ENCODE data around the gene KLHL12. TPM values are rescaled to one million over a fixed set of nuclear protein-coding genes. Genes with fewer than 3 reads are reported as not detected.

KLHL12 gene
- total and polyA plus RNA-seq, 2 of the 8 experiments (the other 6 are each of a cell fraction or from before 2014, with no cell fraction given) = 27.2 to 33.3 TPM

DNA sequence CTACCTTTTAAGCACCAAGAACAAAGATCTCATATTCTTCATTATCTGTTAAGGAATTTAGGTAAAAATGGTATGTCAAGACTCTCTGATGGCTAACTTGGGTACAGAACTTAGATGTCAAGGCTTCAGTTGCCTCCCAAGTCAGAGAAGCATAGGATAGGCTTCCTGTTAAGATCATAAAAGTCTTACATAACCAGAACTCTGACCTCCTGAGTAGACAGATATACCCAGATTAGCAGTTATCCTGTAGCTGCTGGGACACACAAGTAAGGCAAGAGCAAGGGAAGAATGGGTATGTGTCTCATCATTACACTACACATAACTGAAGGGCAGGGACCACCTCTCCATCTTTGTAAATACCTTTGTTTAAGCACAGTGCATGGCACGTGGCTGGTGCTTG, 15.4 kb upstream of the KLHL12 start:
- H4K91ac ChIP-seq (replicated peaks; ENCODE audit: insufficient read length, low read length) = no peak overlapping the region
- H3K18ac ChIP-seq (ENCODE audit: extremely low read depth, low read length) = no peak overlapping the region
- no peak for FAIRE-seq
- no peak overlapping the region for H2BK15ac ChIP-seq (ENCODE audit: low read length)
- no peak overlapping the region for H2BK20ac ChIP-seq (ENCODE audit: low read length)
- H2BK120ac ChIP-seq (replicated peaks; ENCODE audit: low read depth, low read length) = no peak overlapping the region
- H2BK5ac ChIP-seq (ENCODE audit: low read depth, low read length) = no peak overlapping the region
- H3K79me2 ChIP-seq (ENCODE audit: control insufficient read depth in 1 of 2, insufficient read depth in 2 of 2, low read length in 2 of 2) = no peaks in the 10 kb centered on the region; a peak in 1 of 4 replicates
- ChIA-PET CTCF (ENCODE audit: partially characterized antibody) (interaction anchor here (1.6 to 1.8 kb wide), 2 partner anchors 11 to 26 kb away, joined by 3 to 7 read pairs; no protein-coding TSS in a partner anchor), POLR2A (ENCODE audit: partially characterized antibody) (interaction anchor here (1.1 kb wide), 1 partner anchor 15 kb away, joined by 3 read pairs; the partner anchor contains the start of gene KLHL12)
- H3K4ac ChIP-seq (replicated peaks; ENCODE audit: insufficient read length, low read depth, low read length) = no peak overlapping the region
- peaks cover 2 to 4% of the 10 kb centered on the region in 2 experiments for H4K20me1 ChIP-seq (replicated peaks in 1 of 2; ENCODE audit: control insufficient read depth in 1 of 2, insufficient read depth in 2 of 2, low read length in 2 of 2)
- H2BK12ac ChIP-seq (ENCODE audit: low read depth, low read length) = no peak overlapping the region
- peaks cover 18 to 61% (median 45%) of the 10 kb centered on the region in 4 experiments for H3K36me3 ChIP-seq (ENCODE audit: control insufficient read depth in 2 of 4, insufficient read depth in 4 of 4, low read length in 3 of 4)
- no peak overlapping the region for H3K4me3 ChIP-seq (ENCODE audit: extremely low read depth in 1 of 4, insufficient read depth in 2 of 4, low read depth in 3 of 4, low read length in 4 of 4)
- no peak overlapping the region for H3K4me2 ChIP-seq (ENCODE audit: insufficient read depth in 1 of 2, low read depth in 2 of 2, low read length in 2 of 2)
- H3K27me3 ChIP-seq (replicated peaks in 1 of 4; ENCODE audit: control insufficient read depth in 3 of 4, extremely low read depth in 1 of 4, insufficient read depth in 3 of 4, low read length in 3 of 4) = no peaks in the 10 kb centered on the region
- no peaks in the 10 kb centered on the region for H3K23me2 ChIP-seq (ENCODE audit: low read depth, low read length)
- H3K27ac ChIP-seq (ENCODE audit: low read depth, low read length) = no peak overlapping the region
- no peaks in the 10 kb centered on the region for H3K4me1 ChIP-seq (replicated peaks in 1 of 4; ENCODE audit: control insufficient read depth in 3 of 4, insufficient read depth in 4 of 4, low read length in 3 of 4)
- no peak overlapping the region for H3K14ac ChIP-seq (ENCODE audit: insufficient read length)
- WGBS, 2 experiments (ENCODE audit: extremely low coverage in 1 of 2, insufficient coverage in 1 of 2, insufficient read length in 1 of 2, insufficient replicate concordance in 2 of 2, low coverage in 1 of 2, low lambda C conversion rate in 2 of 2, missing lambda C conversion rate in 1 of 2) = 94% methylated on average over 1 of the region's 1 CpG; no CpG with 5 or more reads in 1 of the 2 experiments
- H3K56ac ChIP-seq (replicated peaks; ENCODE audit: insufficient read length, low read depth, low read length) = no peak overlapping the region
- no peak overlapping the region for H2AFZ ChIP-seq (ENCODE audit: low read length)
- no peak for DNase-seq (ENCODE audit: low read depth in 1 of 2, low spot score in 2 of 2)
- no peak overlapping the region for H3K23ac ChIP-seq (ENCODE audit: insufficient read length)
- no peak overlapping the region for H2AK5ac ChIP-seq (ENCODE audit: low read depth, low read length)
- no peak overlapping the region for H4K5ac ChIP-seq (ENCODE audit: insufficient read length, low read depth, low read length)
- no peak overlapping the region for H4K8ac ChIP-seq (ENCODE audit: extremely low read depth, insufficient read depth, low read length)
- H3K9me3 ChIP-seq (ENCODE audit: insufficient read depth in 2 of 2, low read depth in 1 of 2, low read length in 1 of 2) = no peaks in the 10 kb centered on the region
- no peak overlapping the region for H3K9ac ChIP-seq (replicated peaks in 1 of 4; ENCODE audit: extremely low read depth in 1 of 4, low read depth in 3 of 4, low read length in 3 of 4)
- no peaks in the 10 kb centered on the region for H3K79me1 ChIP-seq (ENCODE audit: low read depth, low read length)
